ENCODE results near the gene CALY.
"Not testable (repeated sequence)": the region's sequence is repeated elsewhere in the genome, so short reads cannot be mapped to it uniquely, and the experiment has no call there.

CALY gene

DNA sequence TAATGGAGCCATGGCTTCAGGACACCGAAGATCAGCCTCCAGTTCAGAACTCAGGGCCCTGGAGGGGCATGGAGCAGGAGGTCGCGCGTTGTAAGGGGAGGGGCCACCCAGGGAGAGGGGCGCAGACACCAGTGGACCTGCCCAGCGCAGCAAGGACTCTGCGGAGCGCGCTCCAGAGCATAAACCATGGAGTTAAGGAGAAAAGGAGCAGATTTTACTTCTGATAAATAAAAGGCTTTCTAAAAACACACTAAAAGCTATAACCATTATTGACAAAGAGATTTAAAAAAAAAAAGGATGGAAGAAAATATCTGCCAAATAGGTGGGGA is 10.5 kb downstream of the CALY start:
- Mint-ChIP-seq H3K4me3 (no peak overlapping the region), H3K27me3 (peaks cover 72% of the 10 kb centered on the region), H3K27ac (peak overlapping the region; percentile 42), H3K4me1 (ENCODE audit: low read depth) (peaks cover 20% of the 10 kb centered on the region), H3K36me3 (ENCODE audit: low read depth) (no peaks in the 10 kb centered on the region), H3K9me3 (no peaks in the 10 kb centered on the region)
- intact Hi-C loops (cut with micrococcal nuclease): loop anchor here (5.0 kb wide), 1 partner anchor 191 kb away; no protein-coding TSS in a partner anchor

DNA sequence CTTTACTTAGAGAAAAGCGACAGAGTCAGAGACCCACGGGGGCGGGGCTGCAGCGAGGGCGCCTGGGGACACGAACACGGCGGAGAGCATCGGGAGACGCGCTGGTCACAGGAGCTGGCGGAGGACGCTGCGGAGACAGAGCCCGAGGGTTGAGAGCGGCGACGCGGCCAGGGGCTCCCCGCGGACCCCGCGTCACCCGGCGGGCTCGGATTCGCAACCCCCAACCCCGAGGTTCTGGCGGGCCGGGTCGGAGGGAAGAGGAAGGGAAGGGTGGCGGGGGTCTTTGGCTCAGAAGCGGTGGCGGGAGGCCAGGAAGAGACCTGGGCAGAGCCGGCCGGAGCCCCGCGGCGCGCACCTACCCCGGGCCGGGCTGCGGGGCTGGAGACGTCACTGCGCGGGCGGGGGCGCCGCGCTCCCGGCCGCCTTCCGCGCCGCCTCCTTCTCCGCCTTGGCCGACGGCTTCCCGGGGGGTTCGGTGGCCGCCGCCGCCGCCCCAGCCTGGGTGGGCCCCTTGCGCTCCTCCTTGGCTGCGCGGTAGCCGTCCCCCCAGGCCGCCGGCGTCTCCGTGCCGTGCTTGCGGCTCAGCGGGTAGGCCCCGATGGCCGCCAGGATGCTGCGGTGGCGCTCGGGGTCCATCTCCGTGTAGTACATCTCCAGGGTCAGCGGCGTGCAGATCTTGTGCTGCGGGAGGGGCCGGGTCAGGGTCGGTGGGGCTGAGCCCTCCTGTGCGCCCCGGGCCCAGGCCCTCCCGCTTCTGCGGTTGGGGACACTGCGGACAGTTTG is 11.1 kb downstream of the CALY start:
- Mint-ChIP-seq H3K27me3 (peaks cover 66% of the 10 kb centered on the region), H3K4me3 (peak overlapping the region; percentile 64), H3K9me3 (no peaks in the 10 kb centered on the region), H3K4me1 (ENCODE audit: low read depth) (peaks cover 20% of the 10 kb centered on the region), H3K27ac (peak overlapping the region; percentile 42), H3K36me3 (ENCODE audit: low read depth) (no peaks in the 10 kb centered on the region)
- intact Hi-C loops (cut with micrococcal nuclease): loop anchor here (5.0 kb wide), 1 partner anchor 192 kb away; no protein-coding TSS in a partner anchor

DNA sequence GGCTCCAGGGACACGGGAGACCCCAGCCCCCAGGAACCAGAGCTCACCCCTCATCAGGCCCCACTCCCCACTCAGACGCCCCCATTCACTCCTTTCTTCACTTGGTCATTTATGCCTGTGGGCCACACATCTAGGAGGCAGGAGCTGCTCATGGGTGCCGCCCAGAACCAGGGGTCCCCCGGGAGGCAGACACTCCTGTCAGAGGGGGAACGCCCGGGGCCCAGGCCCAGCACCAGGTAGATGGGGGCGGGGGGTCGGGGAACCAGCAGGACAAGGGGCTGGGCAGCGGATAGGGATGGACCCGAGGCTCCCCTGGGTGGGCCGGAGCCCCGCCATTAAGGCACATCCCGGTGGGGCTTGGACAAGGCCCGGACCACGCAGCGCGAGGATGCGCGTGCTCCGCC is 11.8 kb downstream of the CALY start:
- Mint-ChIP-seq H3K9me3 (no peaks in the 10 kb centered on the region), H3K4me3 (no peak overlapping the region), H3K27ac (no peak overlapping the region), H3K36me3 (ENCODE audit: low read depth) (no peaks in the 10 kb centered on the region), H3K4me1 (ENCODE audit: low read depth) (peaks cover 17% of the 10 kb centered on the region), H3K27me3 (peaks cover 67% of the 10 kb centered on the region)
- intact Hi-C loops (cut with micrococcal nuclease): loop anchor here (5.0 kb wide), 1 partner anchor 192 kb away; no protein-coding TSS in a partner anchor

DNA sequence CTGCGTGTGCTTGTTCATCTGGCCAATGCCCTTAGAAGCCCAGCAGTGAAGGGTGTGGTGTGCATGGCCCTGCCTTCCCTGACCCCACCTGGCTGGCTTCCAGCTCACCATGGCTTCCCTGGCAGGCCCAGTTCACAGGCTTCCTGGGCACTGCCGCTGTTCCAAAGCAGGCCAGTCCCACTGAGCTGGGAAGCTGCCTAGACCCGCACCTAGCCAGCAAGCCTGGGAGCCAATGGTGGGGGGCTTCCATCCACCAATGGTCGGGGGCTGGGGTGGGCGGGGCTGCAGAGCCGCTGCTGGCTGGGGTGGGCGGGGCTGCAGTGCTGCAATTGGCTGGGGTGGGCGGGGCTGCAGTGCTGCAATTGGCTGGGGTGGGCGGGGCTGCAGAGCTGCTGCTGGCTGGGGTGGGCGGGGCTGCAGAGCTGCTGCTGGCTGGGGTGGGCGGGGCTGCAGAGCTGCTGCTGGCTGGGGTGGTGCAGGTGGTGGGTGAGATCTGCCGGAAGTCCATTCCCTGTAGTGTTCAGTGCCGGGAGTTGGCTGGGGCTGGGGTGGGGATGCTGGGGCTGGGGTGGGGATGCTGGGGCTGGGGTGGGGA is 12.4 kb downstream of the CALY start:
- no peak overlapping the region for H3K27ac Mint-ChIP-seq
- peaks cover 17% of the 10 kb centered on the region for H3K4me1 Mint-ChIP-seq (ENCODE audit: low read depth)
- no peaks in the 10 kb centered on the region for H3K9me3 Mint-ChIP-seq
- H3K27me3 Mint-ChIP-seq: peaks cover 66% of the 10 kb centered on the region
- intact Hi-C loops (cut with micrococcal nuclease): no loop called here
- H3K36me3 Mint-ChIP-seq (ENCODE audit: low read depth): no peaks in the 10 kb centered on the region
- no peak overlapping the region for H3K4me3 Mint-ChIP-seq

DNA sequence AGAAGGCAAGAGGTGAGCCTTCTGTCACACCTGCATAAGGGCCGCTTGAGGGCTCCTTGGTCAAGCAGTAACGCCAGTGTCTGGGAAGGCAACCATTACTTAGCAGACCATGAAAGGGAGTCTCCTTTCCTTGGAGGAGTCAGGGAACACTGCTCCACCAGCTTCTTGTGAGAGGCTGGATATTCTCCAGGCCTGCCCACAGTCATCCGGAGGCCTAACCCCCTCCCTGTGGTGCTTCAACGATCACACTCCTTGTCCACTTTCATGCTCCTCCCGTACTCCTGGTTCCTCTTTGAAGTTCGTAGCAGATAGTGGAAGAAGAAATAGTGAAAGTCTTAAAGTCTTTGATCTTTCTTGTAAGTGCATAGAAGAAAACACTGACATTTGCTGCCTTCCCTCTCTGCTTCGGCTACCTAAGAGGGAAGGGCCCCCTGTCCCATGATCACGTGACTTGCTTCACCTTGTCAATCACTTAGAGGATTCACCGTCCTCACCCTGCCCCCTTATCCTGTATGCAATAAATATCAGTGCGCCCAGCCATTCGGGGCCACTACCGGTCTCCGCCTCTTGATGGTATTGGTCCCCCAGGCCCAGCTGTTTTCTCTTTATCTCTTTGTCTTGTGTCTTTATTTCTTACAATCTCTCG is 14.5 kb downstream of the CALY start:
- Mint-ChIP-seq H3K27me3 (peaks cover 52% of the 10 kb centered on the region), H3K4me1 (ENCODE audit: low read depth) (peaks cover 25% of the 10 kb centered on the region)
- H3K9me3 Mint-ChIP-seq; H3K36me3 Mint-ChIP-seq (ENCODE audit: low read depth); H3K4me3 Mint-ChIP-seq; H3K27ac Mint-ChIP-seq; intact Hi-C loops (cut with micrococcal nuclease): not testable (repeated sequence)

DNA sequence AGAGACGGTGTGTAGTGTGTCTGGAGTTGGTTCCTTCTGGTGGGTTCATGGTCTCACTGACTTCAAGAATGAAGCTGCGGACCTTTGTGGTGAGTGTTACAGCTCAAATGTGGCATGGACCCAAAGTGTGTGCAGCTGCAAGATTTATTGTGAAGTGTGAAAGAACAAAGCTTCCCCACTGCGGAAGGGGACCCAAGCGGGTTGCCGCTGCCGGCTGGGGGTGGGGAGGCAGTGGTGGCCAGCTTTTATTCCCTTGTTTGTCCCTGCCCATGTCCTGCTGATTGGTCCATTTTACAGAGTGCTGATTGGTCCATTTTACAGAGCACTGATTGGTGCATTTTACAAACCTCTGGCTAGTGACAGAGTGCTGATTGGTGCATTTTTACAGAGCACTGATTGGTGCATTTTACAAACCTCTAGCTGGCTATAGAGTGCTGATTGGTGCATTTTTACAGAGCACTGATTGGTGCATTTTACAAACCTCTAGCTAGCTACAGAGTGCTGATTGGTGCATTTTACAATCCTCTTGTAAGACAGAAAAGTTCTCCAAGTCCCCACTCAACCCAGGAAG is 15.8 kb downstream of the CALY start:
- intact Hi-C loops (cut with micrococcal nuclease); H3K36me3 Mint-ChIP-seq (ENCODE audit: low read depth): not testable (repeated sequence)

DNA sequence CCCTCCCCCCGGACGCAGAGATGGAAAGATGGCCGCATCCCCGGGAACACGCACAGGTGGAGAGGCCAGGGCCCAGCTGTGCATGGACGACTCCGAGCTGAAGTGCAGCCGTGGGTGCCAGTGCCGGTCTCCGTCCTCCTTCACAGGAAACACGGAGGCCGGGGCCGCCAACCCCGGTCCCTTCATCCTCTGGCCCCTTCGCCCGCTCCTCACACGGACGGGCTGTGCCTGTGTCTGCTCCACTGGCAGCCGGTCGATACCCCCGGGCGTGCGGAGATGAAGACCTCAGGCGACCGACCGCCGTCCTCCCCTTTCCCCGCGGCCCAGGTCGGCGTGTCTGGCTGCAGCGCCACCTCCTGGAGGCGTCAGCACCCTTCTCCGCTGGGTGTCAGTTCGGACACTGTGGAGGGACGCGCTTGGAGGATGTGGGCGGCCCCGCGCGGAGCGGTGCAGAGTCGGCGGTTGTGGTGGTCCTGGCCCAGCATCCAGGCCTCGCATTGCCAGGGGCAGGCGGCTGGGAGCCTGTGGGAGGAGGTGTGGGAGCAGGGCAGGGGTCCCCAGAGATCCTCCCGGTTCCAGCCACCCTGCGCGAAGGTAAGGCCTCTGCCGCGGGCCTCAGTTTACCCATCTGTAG is 18.1 kb downstream of the CALY start:
- Mint-ChIP-seq H3K27ac (no peak overlapping the region), H3K27me3 (peaks cover 41% of the 10 kb centered on the region), H3K9me3 (no peaks in the 10 kb centered on the region), H3K4me1 (ENCODE audit: low read depth) (peaks cover 17% of the 10 kb centered on the region), H3K36me3 (ENCODE audit: low read depth) (peaks cover 6% of the 10 kb centered on the region), H3K4me3 (peak overlapping the region; percentile 73)
- intact Hi-C loops (cut with micrococcal nuclease): loop anchor here (5.0 kb wide), 1 partner anchor 176 kb away; no protein-coding TSS in a partner anchor

More for the DNA sequence above, 15.8 kb downstream of the CALY start:
- not testable (repeated sequence) for H3K9me3 Mint-ChIP-seq, H3K27ac Mint-ChIP-seq, H3K4me3 Mint-ChIP-seq
- peaks cover 44% of the 10 kb centered on the region for H3K27me3 Mint-ChIP-seq
- peaks cover 21% of the 10 kb centered on the region for H3K4me1 Mint-ChIP-seq (ENCODE audit: low read depth)

DNA sequence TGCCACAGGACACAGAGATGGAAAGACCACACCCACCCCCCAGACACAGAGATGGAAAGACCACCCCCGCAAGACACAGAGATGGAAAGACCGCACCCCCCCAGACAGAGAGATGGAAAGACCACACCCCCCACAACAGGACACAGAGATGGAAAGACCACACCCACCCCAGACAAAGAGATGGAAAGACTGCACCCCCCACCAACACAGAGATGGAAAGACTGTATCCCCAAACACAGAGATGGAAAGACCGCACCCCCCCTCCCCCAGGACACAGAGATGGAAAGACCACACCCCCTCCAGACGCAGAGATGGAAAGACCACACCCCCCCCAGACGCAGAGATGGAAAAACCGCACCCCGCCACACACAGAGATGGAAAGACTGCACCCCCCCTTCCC is 20.0 kb downstream of the CALY start:
- Mint-ChIP-seq H3K4me1 (ENCODE audit: low read depth) (peaks cover 17% of the 10 kb centered on the region), H3K36me3 (ENCODE audit: low read depth) (peaks cover 22% of the 10 kb centered on the region), H3K9me3 (no peaks in the 10 kb centered on the region), H3K4me3 (no peak overlapping the region), H3K27ac (no peak overlapping the region), H3K27me3 (peaks cover 35% of the 10 kb centered on the region)
- intact Hi-C loops (cut with micrococcal nuclease): loop anchor here (5.0 kb wide), 1 partner anchor 174 kb away; no protein-coding TSS in a partner anchor

DNA sequence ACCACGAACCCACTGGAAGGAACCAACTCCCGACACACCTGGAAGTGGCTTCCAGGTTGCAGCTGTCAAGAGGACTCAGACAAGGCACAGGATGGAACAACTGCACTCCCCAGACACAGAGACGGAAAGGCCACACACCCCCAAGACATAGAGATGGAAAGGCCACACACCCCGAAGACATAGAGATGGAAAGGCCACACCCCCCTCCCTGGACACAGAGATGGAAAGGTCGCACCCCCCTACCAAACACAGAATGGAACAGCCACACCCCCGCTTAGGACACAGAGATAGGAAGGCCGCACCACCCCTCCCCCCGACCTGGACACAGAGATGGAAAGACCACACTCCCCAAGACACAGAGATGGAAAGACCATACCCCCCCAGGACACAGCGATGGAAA is 20.4 kb downstream of the CALY start:
- no peak overlapping the region for H3K4me3 Mint-ChIP-seq

DNA sequence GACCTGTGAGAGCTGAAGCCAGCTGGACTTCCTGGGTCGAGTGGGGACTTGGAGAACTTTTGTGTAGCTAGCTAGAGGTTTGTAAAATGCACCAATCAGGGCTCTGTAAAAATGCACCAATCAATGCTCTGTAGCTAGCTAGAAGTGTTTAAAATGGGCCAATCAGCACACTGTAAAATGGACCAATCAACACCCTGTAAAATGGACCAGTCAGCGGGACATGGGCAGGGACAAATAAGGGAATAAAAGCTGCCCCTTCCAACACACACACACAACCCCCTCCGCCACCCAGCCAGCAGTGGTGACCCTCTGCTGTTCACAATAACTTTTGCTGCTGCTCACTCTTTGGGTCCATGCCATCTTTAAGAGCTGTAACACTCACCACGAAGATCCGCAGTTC is 20.8 kb downstream of the CALY start:
- Mint-ChIP-seq H3K27me3 (peaks cover 32% of the 10 kb centered on the region), H3K9me3 (no peaks in the 10 kb centered on the region), H3K4me1 (ENCODE audit: low read depth) (peaks cover 17% of the 10 kb centered on the region), H3K27ac (no peak overlapping the region), H3K4me3 (no peak overlapping the region), H3K36me3 (ENCODE audit: low read depth) (peaks cover 31% of the 10 kb centered on the region)
- intact Hi-C loops (cut with micrococcal nuclease): loop anchor here (5.0 kb wide), 1 partner anchor 174 kb away; no protein-coding TSS in a partner anchor

More for the DNA sequence above, 20.4 kb downstream of the CALY start:
- H3K4me1 Mint-ChIP-seq (ENCODE audit: low read depth): peaks cover 17% of the 10 kb centered on the region
- peaks cover 27% of the 10 kb centered on the region for H3K36me3 Mint-ChIP-seq (ENCODE audit: low read depth)
- H3K27ac Mint-ChIP-seq: no peak overlapping the region
- peaks cover 32% of the 10 kb centered on the region for H3K27me3 Mint-ChIP-seq
- no peaks in the 10 kb centered on the region for H3K9me3 Mint-ChIP-seq
- intact Hi-C loops (cut with micrococcal nuclease): loop anchor here (5.0 kb wide), 1 partner anchor 174 kb away; no protein-coding TSS in a partner anchor

DNA sequence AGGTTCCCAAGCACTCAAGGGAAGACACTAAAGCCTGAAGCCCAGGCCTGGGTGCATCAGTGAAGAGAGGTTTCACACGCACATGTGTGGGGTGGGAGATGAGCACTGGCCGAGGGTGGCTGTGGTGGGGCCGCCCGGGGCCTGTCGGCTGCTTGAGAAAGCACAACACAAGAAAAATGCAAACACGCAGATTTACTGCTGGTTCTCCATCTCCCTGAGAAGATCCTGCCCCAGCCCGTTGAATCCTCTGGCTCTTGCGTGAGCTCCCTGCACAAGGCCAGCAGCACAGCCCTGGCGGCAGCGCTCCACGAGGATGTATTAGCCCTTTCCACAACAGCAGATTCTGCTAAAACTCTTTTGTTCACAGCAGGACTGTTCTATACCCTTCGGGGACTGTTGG is 21.8 kb downstream of the CALY start:
- Mint-ChIP-seq H3K4me3 (no peak overlapping the region), H3K27ac (peak overlapping the region; percentile 8), H3K27me3 (peaks cover 27% of the 10 kb centered on the region), H3K36me3 (ENCODE audit: low read depth) (peaks cover 41% of the 10 kb centered on the region), H3K9me3 (no peaks in the 10 kb centered on the region), H3K4me1 (ENCODE audit: low read depth) (peaks cover 19% of the 10 kb centered on the region)
- intact Hi-C loops (cut with micrococcal nuclease): loop anchor here (5.0 kb wide), 1 partner anchor 173 kb away; no protein-coding TSS in a partner anchor

DNA sequence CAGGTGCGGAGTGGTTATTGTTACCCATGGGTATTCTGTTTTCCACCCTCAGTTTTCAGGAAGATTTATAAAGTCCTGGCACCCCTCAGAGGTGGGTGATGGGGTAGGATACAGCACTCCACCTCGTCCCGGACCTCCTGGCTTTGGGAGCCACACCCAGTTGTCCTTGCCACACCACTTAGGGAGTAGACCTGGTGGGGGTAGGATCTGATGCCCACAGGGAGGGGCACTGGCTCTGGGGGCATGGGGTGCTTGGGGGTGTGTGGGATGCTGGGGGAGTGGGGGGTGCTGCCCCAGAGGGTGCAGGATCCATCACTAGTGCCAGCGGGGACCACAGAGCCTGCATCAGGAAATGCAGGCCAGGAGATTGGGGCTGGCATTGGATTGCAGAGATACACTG is 23.5 kb downstream of the CALY start:
- peaks cover 14% of the 10 kb centered on the region for H3K27me3 Mint-ChIP-seq
- H3K36me3 Mint-ChIP-seq (ENCODE audit: low read depth): peaks cover 48% of the 10 kb centered on the region
- H3K9me3 Mint-ChIP-seq: no peaks in the 10 kb centered on the region
- no peak overlapping the region for H3K27ac Mint-ChIP-seq
- H3K4me3 Mint-ChIP-seq: no peak overlapping the region
- peaks cover 12% of the 10 kb centered on the region for H3K4me1 Mint-ChIP-seq (ENCODE audit: low read depth)
- intact Hi-C loops (cut with micrococcal nuclease): no loop called here

DNA sequence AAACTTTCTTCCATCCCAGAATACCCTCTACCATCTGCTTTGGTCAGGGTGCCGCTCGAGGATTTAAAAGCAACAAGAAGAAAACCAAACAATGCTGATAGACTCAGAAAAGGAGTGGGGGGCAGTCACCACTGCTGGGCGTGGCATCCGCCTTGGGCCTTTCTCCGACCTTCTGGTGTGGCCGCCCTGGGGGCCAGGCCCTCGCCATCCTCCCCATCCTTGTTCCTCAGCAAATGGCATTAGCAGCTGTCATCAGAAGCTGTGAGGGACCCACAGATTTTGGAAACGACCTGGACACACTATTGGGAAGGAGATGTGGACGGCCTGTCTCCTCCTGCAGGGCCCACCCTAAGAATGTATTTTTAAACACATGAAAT is 23.9 kb downstream of the CALY start:
- Mint-ChIP-seq H3K27ac (no peak overlapping the region), H3K27me3 (peaks cover 14% of the 10 kb centered on the region), H3K36me3 (ENCODE audit: low read depth) (peaks cover 53% of the 10 kb centered on the region), H3K4me3 (no peak overlapping the region), H3K9me3 (no peaks in the 10 kb centered on the region), H3K4me1 (ENCODE audit: low read depth) (peaks cover 14% of the 10 kb centered on the region)
- intact Hi-C loops (cut with micrococcal nuclease): no loop called here

All from dendritic cell treated with granulocyte-macrophage colony-stimulating factor and Interleukin-4, amounts not matched to agents 40 ng/mL and 50 ng/mL, for 4 days (primary cell).